Panc1 (cell line): ENCODE data around the gene DRAXIN. TPM values are rescaled to one million over a fixed set of nuclear protein-coding genes. Genes with fewer than 3 reads are reported as not detected.

Experiments used
- ATAC-seq: fragments of 200-7000 bp; cut with Tn5 transposase; 2 replicates; pipeline ENCODE4 v1.9.1; 2020; ENCODE audit warnings: mild to moderate bottlenecking, moderate library complexity
- BruUV-seq: library from RNA; stranded (reverse); fragments of 400-500 nt; replicated peaks from 2 replicates; lab custom pipeline; 2021; lab: Mats Ljungman, UMichigan
- CTCF ChIA-PET: fragments of 300-600 bp; sonication (Branson Sonifier 250); formaldehyde crosslinking; loops from one replicate; lab custom pipeline; 2022; ENCODE audit warnings: antibody characterized with exemption; lab: Charles Lee
- POLR2A ChIA-PET: fragments of 300-600 bp; sonication (Branson Sonifier 250); formaldehyde crosslinking; loops from one replicate; lab custom pipeline; 2022; ENCODE audit warnings: antibody characterized with exemption; lab: Charles Lee
- DNase-seq: peaks from one replicate; pipeline ENCODE4 v3.0.0-alpha.2; 2010; ENCODE audit warnings: low read depth, low spot score
- H3K27ac ChIP-seq: 2 replicates; pipeline ENCODE4 v1.5.1; 2011; ENCODE audit warnings: mild to moderate bottlenecking, low read length, inconsistent platforms
- H3K27me3 ChIP-seq: fragments of 200-500 bp; sonication (Bioruptor generic); 2 replicates; pipeline ENCODE4 v1.6.0; 2014; ENCODE audit warnings: low read length, inconsistent platforms; ENCODE audit not compliant: control insufficient read depth, insufficient read depth
- H3K36me3 ChIP-seq: fragments of 200-500 bp; sonication (Bioruptor generic); 2 replicates; pipeline ENCODE4 v1.5.1; 2014; ENCODE audit warnings: inconsistent platforms, mild to moderate bottlenecking, low read length, moderate library complexity; ENCODE audit not compliant: control insufficient read depth, insufficient read depth
- H3K4me1 ChIP-seq: 2 replicates; pipeline ENCODE4 v1.5.1; 2011; ENCODE audit warnings: inconsistent platforms, mild to moderate bottlenecking, low read length, moderate library complexity; ENCODE audit not compliant: control insufficient read depth, insufficient read depth
- H3K4me3 ChIP-seq, 2 experiments: 2 replicates each; pipeline ENCODE4 v1.5.1; 2011 to 2012; ENCODE audit warnings: low read depth in 2 of 2, low read length in 2 of 2, mild to moderate bottlenecking in 2 of 2, inconsistent platforms in 1 of 2, moderate library complexity in 1 of 2
- H3K9me3 ChIP-seq: fragments of 200-500 bp; sonication (Bioruptor generic); 2 replicates; pipeline ENCODE4 v1.5.1; 2014; ENCODE audit warnings: low read depth, mild to moderate bottlenecking, inconsistent platforms, low read length, moderate library complexity; ENCODE audit not compliant: control insufficient read depth, insufficient read depth
- POLR2AphosphoS5 ChIP-seq: IDR thresholded peaks from 2 replicates; pipeline ENCODE4 v1.6.1; 2012; ENCODE audit warnings: mild to moderate bottlenecking, low read depth, low read length, moderate library complexity
- REST ChIP-seq, 2 experiments: IDR thresholded peaks; 2 replicates each; pipeline ENCODE4 v1.6.1; 2011 to 2012; ENCODE audit warnings: low read depth in 2 of 2, control low read depth in 1 of 2, low read length in 1 of 2, mild to moderate bottlenecking in 1 of 2, moderate library complexity in 1 of 2; ENCODE audit not compliant: insufficient read depth in 1 of 2
- SIN3A ChIP-seq: IDR thresholded peaks from 2 replicates; pipeline ENCODE4 v1.6.1; 2012; ENCODE audit warnings: low read depth, mild to moderate bottlenecking, low read length, moderate library complexity, borderline replicate concordance; ENCODE audit not compliant: insufficient read depth
- TCF7L2 ChIP-seq: IDR thresholded peaks from 2 replicates; pipeline ENCODE4 v1.6.1; 2011; ENCODE audit warnings: mild to moderate bottlenecking, low read depth, low read length, inconsistent platforms
- in situ Hi-C: cut with HindIII; loops from 2 replicates; pipeline ENCODE4 v1.10.0; 2016; ENCODE audit warnings: low sequenced_read_pairs, low pct_unique_long_range_greater_than_20kb
- intact Hi-C: fragments of 100-400 bp; cut with micrococcal nuclease; formaldehyde crosslinking; loops from one replicate; pipeline ENCODE4 v1.10.0; 2022; ENCODE audit not compliant: unreplicated experiment
- total RNA-seq: library from RNA; stranded (reverse); gene quantifications from one replicate; pipeline ENCODE4 v1.2.1, GENCODE V29; 2021; ENCODE audit not compliant: unreplicated experiment
- TF ChIP-seq, protein P1 (sequence below): fragments of 450-650 bp; IDR thresholded peaks from 2 replicates; pipeline ENCODE4 v1.5.1; 2017; ENCODE audit warnings: mild to moderate bottlenecking

Gene DRAXIN
- total RNA-seq, 1 experiment from 2014 or later: 0.13 TPM

DNA sequence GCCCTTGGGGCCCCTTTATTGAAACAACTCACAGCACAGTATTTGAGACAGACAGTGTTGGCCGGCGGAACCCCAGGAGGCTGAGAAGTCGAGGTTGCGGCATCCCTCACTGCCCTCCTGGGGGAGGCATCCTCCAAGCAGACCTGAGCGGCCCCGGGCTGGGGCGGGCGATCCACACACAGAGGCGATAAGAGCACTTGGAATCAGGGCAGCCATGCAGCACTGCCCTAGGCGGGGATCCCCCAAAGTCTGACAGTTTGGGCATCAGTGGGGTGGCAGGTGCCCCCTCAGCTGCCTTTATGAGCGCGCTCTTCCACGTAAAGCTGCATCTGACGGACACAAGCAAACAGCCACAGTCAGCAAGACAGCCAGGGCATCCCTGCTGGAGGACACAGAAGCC, 17.0 kb upstream of the DRAXIN start:
- H3K4me1 ChIP-seq: peaks cover 8% of the 10 kb centered on the region; the same call in 1 of the 2 replicates
- ChIA-PET POLR2A (no interaction called here), CTCF (no interaction called here)
- ATAC-seq (no peak), DNase-seq (no peak)
- no peak overlapping the region for H3K27ac ChIP-seq
- H3K27me3 ChIP-seq: no peaks in the 10 kb centered on the region
- intact Hi-C loops: no loop called here
- no peak overlapping the region for H3K4me3 ChIP-seq
- TF ChIP-seq REST (IDR thresholded peaks at IDR 0.05; ENCODE audit: insufficient read depth in 1 of 2, low read depth in 2 of 2, low read length in 1 of 2) (no peak), SIN3A (no peak), TCF7L2 (no peak), POLR2AphosphoS5 (no peak; the same call in 1 of the 2 replicates)
- TF ChIP-seq, protein P1, sequence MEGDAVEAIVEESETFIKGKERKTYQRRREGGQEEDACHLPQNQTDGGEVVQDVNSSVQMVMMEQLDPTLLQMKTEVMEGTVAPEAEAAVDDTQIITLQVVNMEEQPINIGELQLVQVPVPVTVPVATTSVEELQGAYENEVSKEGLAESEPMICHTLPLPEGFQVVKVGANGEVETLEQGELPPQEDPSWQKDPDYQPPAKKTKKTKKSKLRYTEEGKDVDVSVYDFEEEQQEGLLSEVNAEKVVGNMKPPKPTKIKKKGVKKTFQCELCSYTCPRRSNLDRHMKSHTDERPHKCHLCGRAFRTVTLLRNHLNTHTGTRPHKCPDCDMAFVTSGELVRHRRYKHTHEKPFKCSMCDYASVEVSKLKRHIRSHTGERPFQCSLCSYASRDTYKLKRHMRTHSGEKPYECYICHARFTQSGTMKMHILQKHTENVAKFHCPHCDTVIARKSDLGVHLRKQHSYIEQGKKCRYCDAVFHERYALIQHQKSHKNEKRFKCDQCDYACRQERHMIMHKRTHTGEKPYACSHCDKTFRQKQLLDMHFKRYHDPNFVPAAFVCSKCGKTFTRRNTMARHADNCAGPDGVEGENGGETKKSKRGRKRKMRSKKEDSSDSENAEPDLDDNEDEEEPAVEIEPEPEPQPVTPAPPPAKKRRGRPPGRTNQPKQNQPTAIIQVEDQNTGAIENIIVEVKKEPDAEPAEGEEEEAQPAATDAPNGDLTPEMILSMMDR: no peak
- BruUV-seq: no TSS peak
- H3K36me3 ChIP-seq: peaks cover 2% of the 10 kb centered on the region; the same call in 1 of the 2 replicates
- in situ Hi-C loops: no loop called here
- H3K9me3 ChIP-seq: no peaks in the 10 kb centered on the region

GRCh38 chr1:11675325-11675724, 16.2 kb upstream of the DRAXIN start:
- ATAC-seq (no peak), DNase-seq (no peak)
- POLR2A ChIA-PET: no interaction called here
- H3K27ac ChIP-seq: no peak overlapping the region
- H3K9me3 ChIP-seq: no peaks in the 10 kb centered on the region
- H3K4me3 ChIP-seq: no peak overlapping the region
- H3K27me3 ChIP-seq: no peaks in the 10 kb centered on the region
- peaks cover 8% of the 10 kb centered on the region; the same call in 1 of the 2 replicates for H3K4me1 ChIP-seq
- CTCF ChIA-PET: no interaction called here
- in situ Hi-C loops (no loop called here), intact Hi-C loops (loop anchor here (5.0 kb wide), 1 partner anchor 42 kb away; no protein-coding TSS in a partner anchor)
- H3K36me3 ChIP-seq: peaks cover 2% of the 10 kb centered on the region; the same call in 1 of the 2 replicates
- BruUV-seq: no TSS peak
- TF ChIP-seq REST (IDR thresholded peaks at IDR 0.05; ENCODE audit: insufficient read depth in 1 of 2, low read depth in 2 of 2, low read length in 1 of 2) (no peak), SIN3A (no peak), POLR2AphosphoS5 (no peak; the same call in 1 of the 2 replicates), TCF7L2 (no peak)
- TF ChIP-seq, protein P1: no peak; the same call in 1 of the 2 replicates
